Left lung (tissue), 10 donors: Measurements from ENCODE around the gene CHN1. TPM values are rescaled to one million over a fixed set of nuclear protein-coding genes. Genes with fewer than 3 reads are reported as not detected.

Experiments used
- ATAC-seq: fragments of 200-7000 bp; cut with Tn5 transposase; one replicate; pipeline ENCODE4 v1.9.1; 2020; ENCODE audit warnings: moderate library complexity
- DNase-seq, 4 donors: peaks; one replicate each; pipeline ENCODE4 v3.0.0-alpha.2; 2013 to 2020
- H3K27ac ChIP-seq, 2 donors: fragments of 200-600 bp; sonication (generic) in 1 of 2; one replicate each; pipeline versions ENCODE4 v1.5.0 to v1.8.0; 2020 to 2021
- H3K27me3 ChIP-seq, 2 donors: fragments of 200-600 bp; sonication (generic) in 1 of 2; one replicate each; pipeline versions ENCODE4 v1.5.0 to v1.8.0; 2020 to 2021
- H3K36me3 ChIP-seq, 2 donors: fragments of 200-600 bp; sonication (generic) in 1 of 2; one replicate each; pipeline versions ENCODE4 v1.5.0 to v1.8.0; 2020 to 2021
- H3K4me1 ChIP-seq, 2 donors: fragments of 200-600 bp; one replicate each; pipeline ENCODE4 v1.8.0; 2021
- H3K4me3 ChIP-seq, 2 donors: fragments of 200-600 bp; sonication (generic) in 1 of 2; one replicate each; pipeline versions ENCODE4 v1.5.0 to v1.8.0; 2020 to 2021; ENCODE audit warnings: mild to moderate bottlenecking in 1 of 2
- H3K9me3 ChIP-seq, 2 donors: fragments of 200-600 bp; sonication (generic) in 1 of 2; one replicate each; pipeline versions ENCODE4 v1.5.0 to v1.8.0; 2020 to 2021
- intact Hi-C, 2 donors: fragments of 100-400 bp; cut with DNase I; formaldehyde crosslinking; loops; one replicate each; pipeline versions ENCODE4 v1.11.2 to v1.14.2; 2022
- polyA plus RNA-seq, 6 donors: library from polyadenylated mRNA; unstranded; fragments of 120-200 nt; gene quantifications; one replicate each; pipeline ENCODE4 v1.2.1, GENCODE V29; 2013; ENCODE audit not compliant: insufficient read length in 6 of 6
- total RNA-seq, 2 donors: library from RNA; stranded (reverse); fragmentation: NEBNext Ultra II Directional; extraction: Animal tissue kit (Norgen Biotek cat#: 25700); gene quantifications; one replicate each; pipeline ENCODE4 v1.2.1, GENCODE V29; 2021
- TF ChIP-seq, protein P1 (sequence below), 2 donors: fragments of 200-600 bp; sonication (generic) in 1 of 2; IDR thresholded peaks; one replicate each; pipeline versions ENCODE4 v1.5.0 to v1.8.0; 2021; ENCODE audit warnings: antibody characterized with exemption in 2 of 2
- donor health status: DM: no; HTN: yes; CAD: no.
- donor health status: DM: no; HTN: no; CAD: no.

CHN1 gene
- total and polyA plus RNA-seq, 8 donors, result 27.4 to 170 (median 99.9) TPM

DNA sequence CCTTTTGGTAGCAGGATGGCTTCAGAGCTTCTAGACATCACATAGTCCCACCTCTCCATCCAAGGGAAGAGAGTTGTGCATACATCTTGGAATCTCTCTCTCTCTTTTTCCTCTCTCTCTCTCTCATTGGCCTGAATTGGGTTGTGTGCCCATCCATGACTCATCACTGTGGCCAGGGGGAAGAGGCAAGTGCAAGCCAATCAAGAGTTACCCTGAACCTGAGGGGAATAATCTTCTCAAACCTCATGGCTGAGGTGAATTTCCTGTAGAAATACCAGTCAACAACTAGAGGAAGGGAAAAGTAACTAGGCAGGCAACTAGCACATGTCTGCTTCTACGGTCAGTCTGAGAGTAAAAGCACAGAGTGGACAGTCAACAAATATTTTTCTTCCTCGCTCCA is 7.3 kb upstream of the CHN1 start:
- Histone ChIP-seq H3K4me3 (no peak overlapping the region), H3K27ac (no peak overlapping the region), H3K36me3 (no peaks in the 10 kb centered on the region), H3K9me3 (peaks cover 0 to 4% of the 10 kb centered on the region in 2 donors), H3K4me1 (peaks cover 0 to 9% of the 10 kb centered on the region in 2 donors), H3K27me3 (peaks cover 0 to 11% of the 10 kb centered on the region in 2 donors)
- no peak for DNase-seq
- intact Hi-C loops, result no loop called here
- no peak for ATAC-seq
- TF ChIP-seq, protein P1, sequence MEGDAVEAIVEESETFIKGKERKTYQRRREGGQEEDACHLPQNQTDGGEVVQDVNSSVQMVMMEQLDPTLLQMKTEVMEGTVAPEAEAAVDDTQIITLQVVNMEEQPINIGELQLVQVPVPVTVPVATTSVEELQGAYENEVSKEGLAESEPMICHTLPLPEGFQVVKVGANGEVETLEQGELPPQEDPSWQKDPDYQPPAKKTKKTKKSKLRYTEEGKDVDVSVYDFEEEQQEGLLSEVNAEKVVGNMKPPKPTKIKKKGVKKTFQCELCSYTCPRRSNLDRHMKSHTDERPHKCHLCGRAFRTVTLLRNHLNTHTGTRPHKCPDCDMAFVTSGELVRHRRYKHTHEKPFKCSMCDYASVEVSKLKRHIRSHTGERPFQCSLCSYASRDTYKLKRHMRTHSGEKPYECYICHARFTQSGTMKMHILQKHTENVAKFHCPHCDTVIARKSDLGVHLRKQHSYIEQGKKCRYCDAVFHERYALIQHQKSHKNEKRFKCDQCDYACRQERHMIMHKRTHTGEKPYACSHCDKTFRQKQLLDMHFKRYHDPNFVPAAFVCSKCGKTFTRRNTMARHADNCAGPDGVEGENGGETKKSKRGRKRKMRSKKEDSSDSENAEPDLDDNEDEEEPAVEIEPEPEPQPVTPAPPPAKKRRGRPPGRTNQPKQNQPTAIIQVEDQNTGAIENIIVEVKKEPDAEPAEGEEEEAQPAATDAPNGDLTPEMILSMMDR (IDR thresholded peaks at IDR 0.05), result no peak

DNA sequence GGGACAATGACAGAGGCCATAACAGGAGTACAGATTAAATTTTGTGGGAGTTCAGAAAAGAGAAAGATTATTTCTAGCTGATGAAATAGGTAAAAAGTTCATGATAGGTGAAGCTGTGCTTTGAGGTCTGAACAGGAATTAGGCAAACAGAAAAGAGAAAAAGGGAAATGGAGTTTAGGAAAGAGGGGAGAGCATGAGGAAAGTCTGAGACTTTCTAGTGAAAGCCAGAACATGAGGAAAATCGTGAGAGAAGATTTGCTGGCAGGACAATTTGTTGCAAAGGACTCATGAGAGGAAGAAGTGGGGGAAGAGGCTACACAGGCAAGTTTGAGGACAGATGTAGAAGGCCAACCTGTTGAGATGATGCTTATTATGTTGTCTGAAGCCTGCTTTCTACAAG is 6.3 kb upstream of the CHN1 start:
- H3K4me1 ChIP-seq, result peaks cover 0 to 9% of the 10 kb centered on the region in 2 donors
- DNase-seq (no peak), ATAC-seq (no peak)
- H3K36me3 ChIP-seq, result no peaks in the 10 kb centered on the region
- H3K27ac ChIP-seq, result no peak overlapping the region
- intact Hi-C loops, result no loop called here
- peaks cover 8 to 21% of the 10 kb centered on the region in 2 donors for H3K27me3 ChIP-seq
- H3K4me3 ChIP-seq, result no peak overlapping the region
- TF ChIP-seq, protein P1 (IDR thresholded peaks at IDR 0.05), result no peak
- H3K9me3 ChIP-seq, result peaks cover 0 to 4% of the 10 kb centered on the region in 2 donors

DNA sequence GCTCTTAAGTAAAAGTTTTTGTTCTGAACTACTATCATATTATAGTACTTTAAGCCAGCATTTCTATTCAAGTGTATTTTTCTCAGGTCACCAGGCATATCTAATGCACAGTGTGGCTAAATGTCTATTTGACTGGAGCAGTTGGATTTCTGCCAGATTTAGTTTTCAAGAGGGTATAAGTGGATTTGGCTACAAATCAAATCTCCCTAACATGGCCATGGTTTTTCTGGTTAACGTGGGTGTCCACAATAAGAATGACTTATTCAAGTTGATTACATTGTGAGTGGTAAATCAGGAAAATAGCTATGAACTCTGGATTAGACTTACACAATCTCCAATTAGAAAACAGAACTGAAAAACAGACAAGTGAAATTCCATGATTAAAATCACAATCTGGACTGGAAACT is 5.7 kb upstream of the CHN1 start:
- Histone ChIP-seq H3K9me3 (peaks cover 0 to 4% of the 10 kb centered on the region in 2 donors), H3K4me1 (peaks cover 0 to 10% of the 10 kb centered on the region in 2 donors), H3K27ac (no peak overlapping the region), H3K27me3 (peaks cover 14 to 27% of the 10 kb centered on the region in 2 donors), H3K4me3 (no peak overlapping the region), H3K36me3 (no peaks in the 10 kb centered on the region)
- DNase-seq, result peak in 1 of 4 donors; percentile 48
- intact Hi-C loops, result no loop called here
- ATAC-seq, result peak; percentile 74
- TF ChIP-seq, protein P1 (IDR thresholded peaks at IDR 0.05), result no peak

DNA sequence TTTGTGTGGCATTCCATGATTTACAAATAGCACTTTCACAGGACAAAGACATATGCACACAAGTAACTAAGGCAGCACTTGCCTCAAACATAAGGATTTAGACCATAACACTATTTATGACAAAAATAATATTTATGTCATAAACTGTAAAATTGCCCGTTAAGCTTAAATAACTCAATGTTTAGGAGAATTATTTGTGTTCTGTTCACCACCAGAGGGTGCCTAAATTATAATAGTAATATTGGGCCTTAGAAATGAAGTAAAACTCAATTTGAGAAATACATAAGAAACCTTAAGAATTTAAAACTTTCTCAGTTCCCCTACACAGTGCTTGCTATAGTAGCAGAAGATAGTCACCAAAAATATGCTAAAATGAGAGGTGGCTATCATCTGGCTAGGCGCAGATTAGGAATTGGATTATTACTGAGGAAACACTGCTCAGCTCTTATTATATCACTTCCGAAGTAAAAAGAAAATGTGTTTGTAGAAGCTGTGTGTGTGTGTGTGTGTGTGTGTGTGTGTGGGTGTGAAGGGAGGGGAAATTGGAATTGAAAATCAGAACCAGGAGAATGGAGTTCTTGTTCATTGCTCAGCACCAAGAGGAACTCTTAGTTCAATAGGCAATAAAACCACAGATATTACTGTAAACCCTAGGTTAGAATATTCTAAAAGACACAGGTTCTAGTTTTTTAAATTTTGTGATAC is 4.9 kb upstream of the CHN1 start:
- DNase-seq (no peak), ATAC-seq (no peak)
- H3K4me1 ChIP-seq, result peaks cover 0 to 17% of the 10 kb centered on the region in 2 donors
- intact Hi-C loops, result no loop called here
- no peaks in the 10 kb centered on the region for H3K36me3 ChIP-seq
- H3K4me3 ChIP-seq, result no peak overlapping the region
- TF ChIP-seq, protein P1 (IDR thresholded peaks at IDR 0.05), result no peak
- peaks cover 0 to 4% of the 10 kb centered on the region in 2 donors for H3K9me3 ChIP-seq
- no peak overlapping the region for H3K27ac ChIP-seq
- peaks cover 19 to 35% of the 10 kb centered on the region in 2 donors for H3K27me3 ChIP-seq

DNA sequence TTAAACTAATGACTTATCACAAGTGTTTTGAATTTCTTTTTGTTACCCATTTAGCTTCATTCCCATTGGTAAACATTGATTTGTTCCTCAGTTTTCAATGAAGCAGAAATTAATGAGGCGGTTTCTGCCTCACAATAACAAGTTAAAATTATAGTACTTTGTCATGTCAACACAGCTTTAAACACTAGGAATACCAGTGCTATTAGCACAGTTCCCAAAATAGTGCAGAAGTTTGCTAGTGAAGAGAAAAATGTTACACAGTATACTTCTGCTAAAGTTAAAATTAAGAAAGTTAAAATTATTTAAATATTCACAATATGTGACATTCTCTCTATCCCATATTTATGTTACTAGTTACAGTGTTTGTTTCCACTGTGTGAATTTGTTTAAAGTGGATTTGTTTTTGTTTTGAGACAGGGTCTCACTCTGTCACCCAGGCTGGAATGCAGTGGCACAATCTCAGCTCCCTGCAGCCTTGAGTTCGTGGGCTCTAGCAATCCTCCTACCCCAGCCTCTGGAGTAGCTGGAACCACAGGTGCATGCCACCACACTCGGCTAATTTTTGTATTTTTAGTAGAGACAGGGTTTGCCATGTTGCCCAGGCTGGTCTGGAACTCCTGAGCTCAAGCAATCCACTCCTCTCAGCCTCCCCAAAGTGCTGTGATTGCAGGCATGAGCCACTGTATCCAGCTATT is 3.8 kb upstream of the CHN1 start:
- H3K9me3 ChIP-seq, result no peaks in the 10 kb centered on the region
- no peak overlapping the region for H3K27ac ChIP-seq
- no peak for ATAC-seq
- peaks cover 0 to 22% of the 10 kb centered on the region in 2 donors for H3K4me1 ChIP-seq
- TF ChIP-seq, protein P1 (IDR thresholded peaks at IDR 0.05), result no peak
- DNase-seq, result no peak
- intact Hi-C loops, result no loop called here
- H3K4me3 ChIP-seq, result no peak overlapping the region
- no peaks in the 10 kb centered on the region for H3K36me3 ChIP-seq
- peaks cover 28 to 46% of the 10 kb centered on the region in 2 donors for H3K27me3 ChIP-seq
